Naive B cell (primary cell): Measurements from ENCODE around the gene NKX6-2. TPM values are rescaled to one million over a fixed set of nuclear protein-coding genes. Genes with fewer than 3 reads are reported as not detected.
"Not testable (repeated sequence)": the region's sequence is repeated elsewhere in the genome, so short reads cannot be mapped to it uniquely, and the experiment has no call there.

Experiments used
- ATAC-seq, 2 donors: fragments of 150-1000 bp; cut with Tn5 transposase; 2 replicates each; pipeline ENCODE4 v1.10.0; 2021; ENCODE audit warnings: low read depth in 2 of 2, mild to moderate bottlenecking in 2 of 2, moderate library complexity in 2 of 2
- DNase-seq: peaks from one replicate; pipeline ENCODE4 v3.0.0; 2022
- H3K27ac Mint-ChIP-seq, 6 donors: one replicate each; pipeline ENCODE4 v1.8.0; 2020 to 2022; ENCODE audit warnings: mild to moderate bottlenecking in 6 of 6, mixed read lengths in 6 of 6, moderate library complexity in 5 of 6, inconsistent platforms in 2 of 6
- H3K27me3 Mint-ChIP-seq, 3 donors: one replicate each; pipeline ENCODE4 v1.8.0; 2021 to 2022; ENCODE audit warnings: mixed read lengths in 3 of 3, mild to moderate bottlenecking in 1 of 3
- H3K36me3 Mint-ChIP-seq, 2 donors: one replicate each; pipeline ENCODE4 v1.8.0; 2020 to 2022; ENCODE audit warnings: mixed read lengths in 2 of 2, inconsistent platforms in 1 of 2, mild to moderate bottlenecking in 1 of 2
- H3K4me1 Mint-ChIP-seq, 3 donors: one replicate each; pipeline ENCODE4 v1.8.0; 2020 to 2022; ENCODE audit warnings: mixed read lengths in 3 of 3, inconsistent platforms in 1 of 3, mild to moderate bottlenecking in 1 of 3, moderate library complexity in 1 of 3
- H3K4me3 Mint-ChIP-seq, 8 donors: one replicate each; pipeline ENCODE4 v1.8.0; 2020 to 2022; ENCODE audit warnings: mild to moderate bottlenecking in 8 of 8, mixed read lengths in 8 of 8, moderate library complexity in 8 of 8, inconsistent platforms in 2 of 8
- H3K9me3 Mint-ChIP-seq, 7 donors: one replicate each; pipeline ENCODE4 v1.8.0; 2020 to 2022; ENCODE audit warnings: mixed read lengths in 7 of 7, mild to moderate bottlenecking in 5 of 7, inconsistent platforms in 2 of 7, moderate library complexity in 1 of 7
- polyA plus RNA-seq, 6 donors: library from polyadenylated mRNA; unstranded; fragments of 300-500 nt; fragmentation: Illumina TruSeq; gene quantifications; one replicate each; pipeline ENCODE4 v1.2.3, GENCODE V29; 2021; ENCODE audit warnings: low read depth in 6 of 6

NKX6-2 gene
- polyA plus RNA-seq, 6 donors from 2014 or later: 1.6 TPM; not detected in 4

DNA sequence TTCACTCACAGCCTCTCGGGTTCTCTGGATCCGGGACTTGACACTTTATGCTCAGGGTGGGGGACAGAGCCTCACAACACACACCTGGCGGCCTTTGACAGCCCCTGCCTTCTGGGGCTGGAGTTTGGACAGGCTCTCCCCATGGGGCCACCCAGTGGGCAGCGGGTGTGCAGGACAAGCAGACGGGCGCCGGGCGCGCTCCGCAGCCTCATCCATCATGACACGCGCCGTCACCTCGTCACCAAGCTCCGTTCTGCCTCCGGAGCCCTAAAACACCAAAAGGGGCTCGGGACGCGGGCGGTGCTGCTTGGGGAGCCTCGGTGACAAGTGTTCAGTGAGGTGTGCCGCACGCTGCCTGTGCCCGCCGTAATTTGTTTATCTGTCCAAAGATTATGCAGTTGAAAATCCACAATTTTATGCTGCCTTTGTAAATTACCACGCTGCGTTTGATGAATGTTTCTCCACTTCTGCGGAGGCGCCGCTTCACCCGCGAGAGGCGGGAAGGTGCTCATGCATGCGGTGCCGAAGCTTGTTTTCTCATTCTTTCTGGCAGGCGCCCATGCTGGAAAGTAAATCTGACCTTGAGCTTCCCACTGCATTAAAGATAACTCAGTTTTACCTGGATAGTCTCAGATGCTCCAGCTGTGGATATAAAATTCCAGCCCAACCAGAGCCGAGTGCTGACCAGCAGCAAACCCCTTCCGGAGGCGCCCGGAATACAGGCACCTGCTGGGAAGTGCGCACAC lies 6.2 kb downstream of the NKX6-2 start:
- H3K9me3 Mint-ChIP-seq: peaks cover 0 to 3% (median 0%) of the 10 kb centered on the region in 7 donors
- no peak for ATAC-seq

DNA sequence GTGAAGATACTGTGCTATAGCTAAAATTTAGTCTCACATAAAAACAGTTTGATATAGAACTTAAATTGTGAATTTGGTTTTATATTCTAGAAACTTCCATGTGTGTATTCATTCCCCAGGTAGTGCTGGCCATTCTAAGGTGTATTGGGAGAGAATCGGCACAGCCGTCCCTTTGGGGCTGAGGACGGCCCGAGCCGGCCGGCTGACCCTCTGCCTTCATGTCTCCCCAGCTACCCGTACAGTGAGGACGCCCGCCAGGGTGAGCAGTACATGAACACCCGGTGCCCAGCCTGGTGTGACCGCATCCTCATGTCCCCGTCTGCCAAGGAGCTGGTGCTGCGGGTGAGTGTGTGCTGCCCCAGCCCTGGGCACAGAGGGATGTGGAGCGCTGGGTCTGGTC lies 8.5 kb downstream of the NKX6-2 start:
- Mint-ChIP-seq H3K4me3 (no peak overlapping the region), H3K36me3 (peaks cover 11 to 15% of the 10 kb centered on the region in 2 donors), H3K27me3 (no peaks in the 10 kb centered on the region), H3K9me3 (no peaks in the 10 kb centered on the region), H3K4me1 (no peaks in the 10 kb centered on the region), H3K27ac (no peak overlapping the region)
- DNase-seq: no peak
- no peak for ATAC-seq

More for the DNA sequence above, 6.2 kb downstream of the NKX6-2 start:
- no peak overlapping the region for H3K4me3 Mint-ChIP-seq
- H3K27ac Mint-ChIP-seq: no peak overlapping the region
- peaks cover 0 to 7% (median 0%) of the 10 kb centered on the region in 3 donors for H3K4me1 Mint-ChIP-seq
- peaks cover 22% of the 10 kb centered on the region in 2 donors for H3K36me3 Mint-ChIP-seq
- no peak for DNase-seq
- H3K27me3 Mint-ChIP-seq: peaks cover 0 to 16% (median 12%) of the 10 kb centered on the region in 3 donors

DNA sequence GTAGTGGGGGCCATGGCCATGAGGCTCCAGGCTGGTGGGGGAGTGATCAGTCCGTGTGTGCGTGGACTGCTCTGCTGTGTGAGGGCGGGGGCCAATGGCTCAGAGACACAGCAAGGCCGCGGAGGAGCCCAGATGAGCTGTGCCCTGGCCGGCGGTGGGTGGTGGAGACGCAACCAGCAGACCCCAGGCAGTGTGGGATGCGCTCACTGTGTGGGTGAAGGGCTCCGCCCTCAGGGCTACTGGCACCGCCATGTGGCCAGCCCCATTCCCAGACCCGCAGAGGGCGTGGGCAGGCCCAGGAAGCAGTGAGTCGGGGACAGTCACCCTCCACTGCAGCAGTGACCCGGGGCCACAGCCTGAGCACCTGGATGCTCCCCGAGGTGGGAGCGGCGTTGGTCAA lies 9.1 kb downstream of the NKX6-2 start:
- Mint-ChIP-seq H3K36me3 (peaks cover 9 to 13% of the 10 kb centered on the region in 2 donors), H3K4me3 (no peak overlapping the region), H3K27me3 (no peaks in the 10 kb centered on the region), H3K27ac (no peak overlapping the region), H3K4me1 (no peaks in the 10 kb centered on the region), H3K9me3 (no peaks in the 10 kb centered on the region)
- DNase-seq (no peak), ATAC-seq (no peak)

DNA sequence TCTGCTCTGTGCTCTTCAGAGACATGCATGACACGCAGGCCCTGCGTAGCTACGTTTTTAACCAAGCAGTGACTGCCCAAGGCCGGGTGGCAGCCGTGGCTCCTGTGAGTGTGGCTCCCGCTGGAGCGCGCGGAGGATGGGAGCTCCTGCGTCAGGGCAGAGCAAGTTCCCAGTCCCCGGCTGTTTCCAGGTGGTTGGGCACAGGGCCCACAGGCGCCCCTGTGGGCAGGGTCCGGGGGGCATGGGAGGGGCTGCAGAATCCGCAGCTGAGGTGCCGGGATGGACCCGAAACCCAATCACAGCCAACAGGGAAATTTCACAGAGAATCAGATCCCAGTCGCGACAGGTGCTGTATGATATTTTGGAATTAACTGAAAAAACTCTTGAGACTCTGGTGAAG lies 9.8 kb downstream of the NKX6-2 start:
- H3K36me3 Mint-ChIP-seq: peaks cover 6 to 8% of the 10 kb centered on the region in 2 donors
- H3K4me3 Mint-ChIP-seq: no peak overlapping the region
- no peak for ATAC-seq
- H3K4me1 Mint-ChIP-seq: no peaks in the 10 kb centered on the region
- H3K9me3 Mint-ChIP-seq: no peaks in the 10 kb centered on the region
- DNase-seq: no peak
- no peak overlapping the region for H3K27ac Mint-ChIP-seq
- H3K27me3 Mint-ChIP-seq: no peaks in the 10 kb centered on the region

DNA sequence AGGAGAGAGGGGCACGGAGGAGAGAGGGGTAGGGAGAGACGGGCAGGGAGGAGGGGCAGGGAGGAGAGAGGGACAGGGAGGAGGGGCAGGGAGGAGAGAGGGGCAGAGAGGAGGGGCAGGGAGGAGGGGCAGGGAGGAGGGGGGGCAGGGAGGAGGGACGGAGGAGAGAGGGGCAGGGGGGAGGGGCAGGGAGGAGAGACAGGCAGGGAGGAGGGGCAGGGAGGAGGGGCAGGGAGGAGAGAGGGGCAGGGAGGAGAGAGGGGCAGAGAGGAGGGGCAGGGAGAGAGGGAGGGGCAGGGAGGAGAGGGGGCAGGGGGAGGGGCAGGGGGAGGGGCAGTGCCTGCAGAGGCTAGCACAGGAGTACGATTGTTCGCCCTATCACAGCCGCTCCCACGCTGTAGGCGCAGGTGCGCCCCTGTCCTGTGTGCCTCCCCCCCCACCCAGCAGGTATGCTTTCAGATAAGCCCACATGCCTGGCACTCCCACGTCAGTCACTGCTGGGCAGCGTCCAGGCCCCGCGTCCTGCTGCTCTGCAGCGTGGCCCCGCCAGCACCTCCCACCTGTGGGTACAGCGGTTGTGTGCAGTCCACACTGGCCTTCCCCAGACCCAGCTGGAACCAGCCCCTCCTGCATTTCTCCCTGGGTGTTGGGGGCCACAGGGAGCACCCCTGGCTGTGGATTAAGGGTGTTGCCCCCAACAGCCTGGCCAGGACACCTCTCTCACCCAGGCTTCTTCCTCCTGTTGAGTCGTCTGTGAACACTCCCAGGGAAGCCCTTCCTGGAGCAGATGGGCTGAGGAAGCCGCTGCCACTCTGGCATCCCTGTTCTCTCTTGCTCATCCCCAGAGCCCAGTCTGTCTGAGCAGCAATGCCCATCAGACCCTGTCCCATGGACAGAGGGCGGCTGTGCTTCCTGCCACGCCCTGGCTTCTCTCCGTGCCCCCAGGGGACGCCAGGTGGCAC lies 10.8 kb downstream of the NKX6-2 start:
- no peak overlapping the region for H3K4me3 Mint-ChIP-seq
- DNase-seq (no peak), ATAC-seq (no peak)
- H3K4me1 Mint-ChIP-seq: no peaks in the 10 kb centered on the region
- H3K27me3 Mint-ChIP-seq: no peaks in the 10 kb centered on the region
- H3K9me3 Mint-ChIP-seq: no peaks in the 10 kb centered on the region
- H3K27ac Mint-ChIP-seq: no peak overlapping the region
- peaks cover 4 to 5% of the 10 kb centered on the region in 2 donors for H3K36me3 Mint-ChIP-seq

DNA sequence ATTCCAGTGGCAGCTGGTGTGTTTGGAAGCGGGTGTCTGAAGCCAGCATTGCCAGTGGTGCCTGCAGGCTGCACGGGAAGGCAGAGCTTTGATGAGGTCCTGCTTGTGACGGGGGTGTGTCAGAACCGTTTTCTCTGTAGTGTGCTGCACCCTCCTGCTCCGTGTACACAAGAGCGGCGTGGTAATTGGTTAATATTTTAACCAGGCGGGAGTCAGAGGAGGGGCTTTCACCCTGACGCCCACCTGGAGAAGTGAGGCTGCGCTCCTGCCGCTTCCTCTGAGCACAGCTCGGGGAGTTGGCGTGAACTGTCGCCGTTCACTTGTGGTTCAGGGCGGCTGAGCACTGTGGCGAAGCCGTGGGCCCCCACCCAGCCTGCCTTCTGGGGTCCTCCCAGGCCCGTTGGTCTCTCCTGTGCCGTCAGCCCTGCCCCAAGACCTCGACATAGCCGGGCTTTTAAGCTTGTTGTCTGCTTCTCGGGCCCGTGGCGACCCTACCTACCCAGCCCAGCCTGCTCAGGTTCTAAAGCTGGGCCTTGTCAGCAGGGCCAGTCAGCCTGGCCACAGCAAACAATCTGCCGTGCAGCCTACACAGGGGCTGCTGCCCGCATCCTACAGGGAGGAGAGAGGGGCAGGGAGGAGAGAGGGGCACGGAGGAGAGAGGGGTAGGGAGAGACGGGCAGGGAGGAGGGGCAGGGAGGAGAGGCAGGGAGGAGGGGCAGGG lies 11.6 kb downstream of the NKX6-2 start:
- H3K4me1 Mint-ChIP-seq: no peaks in the 10 kb centered on the region
- no peaks in the 10 kb centered on the region for H3K9me3 Mint-ChIP-seq
- no peaks in the 10 kb centered on the region for H3K27me3 Mint-ChIP-seq
- DNase-seq: no peak
- peak overlapping the region in 1 of 6 donors; percentile 43 for H3K27ac Mint-ChIP-seq
- H3K36me3 Mint-ChIP-seq: no peaks in the 10 kb centered on the region
- no peak for ATAC-seq
- peak overlapping the region in 1 of 8 donors; percentile 42 for H3K4me3 Mint-ChIP-seq

DNA sequence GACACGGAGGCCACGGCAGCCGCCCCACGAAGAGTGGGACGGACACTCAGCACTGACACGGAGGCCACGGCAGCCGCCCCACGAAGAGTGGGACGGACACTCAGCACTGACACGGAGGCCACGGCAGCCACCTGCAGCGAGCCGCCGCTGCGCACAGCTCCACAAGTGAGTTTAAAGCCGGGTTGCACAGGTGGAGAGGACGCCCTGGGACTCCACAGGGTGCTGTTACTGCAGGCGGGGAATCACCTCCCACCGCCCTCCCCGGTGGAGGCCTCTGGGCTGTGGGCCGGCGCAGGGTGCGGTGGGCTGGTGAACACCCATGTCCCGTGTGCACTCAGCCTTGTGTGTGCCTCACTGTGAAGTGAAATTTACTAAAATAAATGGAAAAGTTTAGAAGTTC lies 13.1 kb downstream of the NKX6-2 start:
- not testable (repeated sequence) for H3K4me3 Mint-ChIP-seq

DNA sequence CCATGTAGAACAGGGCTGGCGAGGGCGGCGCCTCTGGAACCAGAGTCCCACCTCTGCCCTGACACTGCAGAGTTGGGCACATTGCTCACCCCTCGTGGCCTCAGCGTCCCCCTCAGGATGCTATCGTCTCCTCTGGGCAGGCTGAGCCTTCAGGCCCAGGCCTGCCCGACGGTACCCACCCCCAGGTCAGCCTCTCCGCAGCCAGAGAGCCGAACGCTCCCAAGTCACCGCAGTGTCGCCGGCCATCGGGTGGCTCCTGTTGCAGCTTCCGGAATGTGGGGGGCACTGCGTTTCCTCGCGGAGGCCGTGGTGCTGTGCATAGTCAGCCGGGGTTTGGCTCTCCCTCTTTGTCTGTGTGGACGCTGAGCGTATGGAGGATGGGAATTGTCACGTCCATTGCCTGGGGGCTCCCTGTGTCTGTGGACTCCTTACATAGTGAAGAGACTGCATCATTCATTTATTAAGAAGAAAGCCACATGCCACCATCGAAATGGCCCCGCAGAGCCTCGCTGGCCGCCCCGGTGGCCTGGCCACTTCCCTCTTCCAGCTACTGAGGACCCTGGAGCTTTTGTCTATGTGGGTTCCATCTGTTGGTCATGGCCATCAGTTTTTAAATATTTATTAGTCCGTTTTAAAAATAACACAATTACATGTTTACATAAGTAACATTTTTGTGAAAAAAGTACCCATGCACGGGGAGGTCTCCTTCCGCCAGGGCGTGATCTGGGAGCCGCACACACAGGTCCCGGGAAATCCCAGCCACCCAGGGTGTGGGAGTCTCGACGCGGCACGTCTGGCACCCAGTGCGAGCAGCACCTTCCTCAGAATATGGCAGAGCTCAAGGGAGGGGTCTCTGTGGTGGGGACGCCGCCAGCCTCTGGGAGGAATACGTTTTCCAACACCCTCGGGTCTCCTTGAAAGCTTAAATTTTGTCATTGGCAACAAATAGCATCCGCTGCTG lies 15.6 kb downstream of the NKX6-2 start:
- peaks cover 0 to 21% of the 10 kb centered on the region in 2 donors for H3K36me3 Mint-ChIP-seq
- no peak overlapping the region for H3K4me3 Mint-ChIP-seq
- no peak overlapping the region for H3K27ac Mint-ChIP-seq
- ATAC-seq (no peak), DNase-seq (no peak)
- H3K9me3 Mint-ChIP-seq: no peaks in the 10 kb centered on the region
- peaks cover 0 to 6% (median 5%) of the 10 kb centered on the region in 3 donors for H3K4me1 Mint-ChIP-seq
- H3K27me3 Mint-ChIP-seq: no peaks in the 10 kb centered on the region

More for the DNA sequence above, 13.1 kb downstream of the NKX6-2 start:
- not testable (repeated sequence) for ATAC-seq, H3K27me3 Mint-ChIP-seq, DNase-seq, H3K27ac Mint-ChIP-seq, H3K36me3 Mint-ChIP-seq, H3K9me3 Mint-ChIP-seq, H3K4me1 Mint-ChIP-seq

DNA sequence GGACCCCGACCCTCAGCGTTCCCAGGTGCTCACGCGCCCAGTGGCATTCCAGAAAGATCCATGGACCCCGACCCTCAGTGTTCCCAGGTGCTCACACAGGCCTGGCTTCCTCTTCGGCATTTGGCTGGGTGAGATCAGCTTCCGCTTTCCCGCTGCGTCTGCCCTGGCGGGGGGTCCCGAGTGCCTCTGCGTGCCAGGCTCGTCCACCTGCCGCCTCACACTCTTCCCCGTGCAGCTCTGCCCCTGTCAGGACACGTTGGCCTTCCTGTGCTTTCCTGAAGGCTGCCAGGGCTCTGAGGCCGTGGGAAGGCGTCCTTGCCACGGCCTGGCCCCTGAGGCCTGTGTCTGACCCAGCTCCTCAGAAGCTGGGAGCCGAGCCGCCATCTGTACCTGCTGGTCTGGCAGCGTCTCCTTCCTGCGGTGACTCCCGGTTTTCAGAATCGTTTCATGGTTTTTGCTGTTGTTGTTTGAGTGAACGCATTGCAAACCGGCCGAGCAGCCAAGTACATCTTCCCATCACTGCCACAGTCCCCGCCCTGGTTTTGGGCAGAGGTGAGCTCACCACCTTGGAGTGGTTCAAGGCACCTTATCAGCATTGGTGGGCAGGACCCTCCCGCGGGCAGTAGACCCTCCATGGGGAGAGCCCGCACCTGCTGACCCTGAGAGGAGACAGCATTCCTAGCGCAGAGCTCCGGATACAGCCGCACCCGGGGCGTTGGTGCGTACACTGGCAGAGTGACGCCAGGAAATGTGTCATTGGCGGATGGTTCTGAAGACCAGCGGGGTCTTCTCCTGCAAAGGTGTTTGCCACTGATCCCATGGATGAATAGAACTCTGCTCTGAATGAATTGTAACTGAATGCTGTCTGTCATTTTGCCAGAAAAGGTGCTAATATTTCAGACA lies 17.4 kb downstream of the NKX6-2 start:
- peaks cover 0 to 27% of the 10 kb centered on the region in 2 donors for H3K36me3 Mint-ChIP-seq

DNA sequence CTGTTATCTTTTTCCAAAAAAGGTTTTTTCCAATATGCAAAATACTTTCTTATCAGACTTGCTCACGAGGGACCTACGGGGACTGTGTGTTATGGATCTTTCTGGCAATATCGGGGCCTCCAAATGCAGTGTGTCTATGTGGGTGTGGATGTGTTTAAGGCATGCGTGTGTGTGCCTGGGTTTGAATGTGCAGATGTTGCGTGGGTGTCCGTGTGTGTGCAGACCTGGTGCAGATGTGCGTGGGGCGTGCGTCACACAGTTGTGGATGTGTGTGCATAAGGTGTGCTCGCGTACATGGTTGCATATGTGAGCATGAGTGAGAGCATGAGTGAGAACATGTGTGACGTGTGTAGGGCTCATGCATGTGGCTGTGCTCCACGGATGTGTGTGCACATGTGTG lies 19.7 kb downstream of the NKX6-2 start:
- DNase-seq: no peak
- H3K36me3 Mint-ChIP-seq: peaks cover 0 to 34% of the 10 kb centered on the region in 2 donors
- no peak for ATAC-seq
- no peaks in the 10 kb centered on the region for H3K27me3 Mint-ChIP-seq
- H3K4me1 Mint-ChIP-seq: peaks cover 0 to 10% (median 5%) of the 10 kb centered on the region in 3 donors
- H3K9me3 Mint-ChIP-seq: peaks cover 0 to 3% (median 0%) of the 10 kb centered on the region in 7 donors
- H3K27ac Mint-ChIP-seq: no peak overlapping the region
- peak overlapping the region in 1 of 8 donors; percentile 66 for H3K4me3 Mint-ChIP-seq

More for the DNA sequence above, 17.4 kb downstream of the NKX6-2 start:
- DNase-seq (no peak), ATAC-seq (no peak)
- no peaks in the 10 kb centered on the region for H3K27me3 Mint-ChIP-seq
- peaks cover 0 to 3% (median 0%) of the 10 kb centered on the region in 7 donors for H3K9me3 Mint-ChIP-seq
- peaks cover 0 to 10% (median 5%) of the 10 kb centered on the region in 3 donors for H3K4me1 Mint-ChIP-seq
- H3K4me3 Mint-ChIP-seq: no peak overlapping the region
- H3K27ac Mint-ChIP-seq: peak overlapping the region in 1 of 6 donors; percentile 74

DNA sequence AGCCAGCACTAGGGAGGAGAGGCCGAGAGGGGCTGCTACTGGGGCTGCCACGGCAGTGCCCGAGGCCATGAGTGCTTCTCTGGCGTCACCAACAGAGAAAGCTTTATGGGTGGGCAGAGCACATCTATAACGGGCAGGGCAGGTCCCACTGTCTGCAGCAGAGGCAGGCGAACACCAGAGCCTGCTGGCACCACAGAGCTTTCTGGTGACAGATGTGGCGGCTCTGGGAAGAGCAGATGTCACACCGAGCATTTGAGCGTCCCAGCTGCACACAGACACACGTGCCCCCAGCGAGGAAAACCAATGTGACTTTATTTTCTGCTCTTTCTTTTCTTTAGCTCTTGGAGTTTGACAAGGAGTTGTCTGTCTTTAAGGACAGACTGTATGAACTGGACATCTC lies 20.5 kb downstream of the NKX6-2 start:
- Mint-ChIP-seq H3K9me3 (peaks cover 0 to 3% (median 0%) of the 10 kb centered on the region in 7 donors), H3K4me1 (peaks cover 0 to 10% (median 5%) of the 10 kb centered on the region in 3 donors), H3K27ac (peak overlapping the region in 2 of 6 donors; percentile 11 to 21), H3K27me3 (no peaks in the 10 kb centered on the region), H3K36me3 (peaks cover 0 to 34% of the 10 kb centered on the region in 2 donors), H3K4me3 (no peak overlapping the region)
- DNase-seq: no peak
- ATAC-seq: no peak
